Spleen (tissue), 7 donors: ENCODE data around the gene KIF12.

Experiments used
- POLR2A ChIP-seq, 3 donors: fragments of 450-650 bp; IDR thresholded peaks; one replicate each; pipeline ENCODE4 v1.5.1; 2017; ENCODE audit warnings: antibody characterized with exemption in 3 of 3, mild to moderate bottlenecking in 1 of 3
- POLR2AphosphoS5 ChIP-seq, 3 donors: sonication (generic); formaldehyde crosslinking; IDR thresholded peaks; one replicate each; pipeline ENCODE4 v1.5.1; 2017; ENCODE audit warnings: antibody characterized with exemption in 3 of 3
- TF ChIP-seq, protein P1 (sequence below), 11 experiments: fragments of 200-600 bp in 7 of 11; fragments of 450-650 bp in 4 of 11; sonication (generic) in 4 of 11; IDR thresholded peaks in 8 of 11; conservative IDR thresholded peaks in 3 of 11; 1 replicate in 7 of 11; 2 replicates in 4 of 11; pipeline versions ENCODE4 v1.4.0 to v1.8.0; 2016 to 2021; ENCODE audit warnings: antibody characterized with exemption in 11 of 11, inconsistent platforms in 4 of 11, mild to moderate bottlenecking in 1 of 11
- donor health status: DM: no; HTN: no; CAD: no; lungs with moderate emphysema.
- donor health status: DM: no; HTN: no; CAD: no.
- donor health status: DM: no; HTN: no; CAD: no.

DNA sequence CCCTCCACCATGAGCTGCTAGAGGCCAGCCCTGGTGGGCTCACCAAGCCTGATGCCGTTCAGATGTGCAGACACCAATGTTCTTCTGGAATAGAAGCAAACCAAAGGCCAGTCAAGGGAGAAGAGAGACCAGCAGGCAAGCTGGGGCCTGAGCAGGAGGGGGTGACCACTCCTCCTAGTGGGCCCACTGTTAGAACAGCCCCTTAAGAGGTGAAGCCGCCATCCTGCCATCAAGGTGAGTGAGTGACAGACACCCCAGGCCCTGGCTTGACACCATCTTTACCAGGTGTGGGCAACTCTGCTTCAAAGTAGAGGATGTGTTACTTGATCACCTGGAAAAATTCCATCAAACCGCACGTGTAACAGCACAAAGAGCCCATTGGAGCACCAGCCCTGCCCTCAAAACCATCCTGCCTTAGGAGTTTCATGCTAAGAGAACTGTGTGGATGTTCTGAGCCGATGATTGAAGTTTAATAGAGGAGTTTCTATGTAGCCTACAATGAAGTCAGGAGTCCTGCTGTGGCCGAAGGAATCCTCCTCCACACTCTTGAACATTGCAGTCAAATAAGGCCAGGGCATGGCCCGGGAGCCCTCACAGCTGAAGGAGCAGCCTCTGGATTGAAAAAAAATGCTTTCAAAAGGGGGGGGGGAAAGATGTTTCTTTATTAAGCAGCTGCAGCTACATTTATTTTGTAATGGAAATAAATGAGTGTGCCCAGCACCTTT, 41.8 kb downstream of the KIF12 start:
- TF ChIP-seq, protein P1, sequence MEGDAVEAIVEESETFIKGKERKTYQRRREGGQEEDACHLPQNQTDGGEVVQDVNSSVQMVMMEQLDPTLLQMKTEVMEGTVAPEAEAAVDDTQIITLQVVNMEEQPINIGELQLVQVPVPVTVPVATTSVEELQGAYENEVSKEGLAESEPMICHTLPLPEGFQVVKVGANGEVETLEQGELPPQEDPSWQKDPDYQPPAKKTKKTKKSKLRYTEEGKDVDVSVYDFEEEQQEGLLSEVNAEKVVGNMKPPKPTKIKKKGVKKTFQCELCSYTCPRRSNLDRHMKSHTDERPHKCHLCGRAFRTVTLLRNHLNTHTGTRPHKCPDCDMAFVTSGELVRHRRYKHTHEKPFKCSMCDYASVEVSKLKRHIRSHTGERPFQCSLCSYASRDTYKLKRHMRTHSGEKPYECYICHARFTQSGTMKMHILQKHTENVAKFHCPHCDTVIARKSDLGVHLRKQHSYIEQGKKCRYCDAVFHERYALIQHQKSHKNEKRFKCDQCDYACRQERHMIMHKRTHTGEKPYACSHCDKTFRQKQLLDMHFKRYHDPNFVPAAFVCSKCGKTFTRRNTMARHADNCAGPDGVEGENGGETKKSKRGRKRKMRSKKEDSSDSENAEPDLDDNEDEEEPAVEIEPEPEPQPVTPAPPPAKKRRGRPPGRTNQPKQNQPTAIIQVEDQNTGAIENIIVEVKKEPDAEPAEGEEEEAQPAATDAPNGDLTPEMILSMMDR (IDR thresholded peaks at IDR 0.05 in 8 of 11, conservative IDR thresholded peaks at IDR 0.05 in 3 of 11), result no peak
- TF ChIP-seq POLR2AphosphoS5 (IDR thresholded peaks at IDR 0.05), result no peak
- no peak for TF ChIP-seq POLR2A (IDR thresholded peaks at IDR 0.05)
